ENCODE measurements around the gene IGSF23. TPM values are rescaled to one million over a fixed set of nuclear protein-coding genes. Genes with fewer than 3 reads are reported as not detected.
"Not testable (repeated sequence)": the region's sequence is repeated elsewhere in the genome, so short reads cannot be mapped to it uniquely, and the experiment has no call there.

Gene IGSF23
- total RNA-seq, 2 donors from 2014 or later, result not detected

DNA sequence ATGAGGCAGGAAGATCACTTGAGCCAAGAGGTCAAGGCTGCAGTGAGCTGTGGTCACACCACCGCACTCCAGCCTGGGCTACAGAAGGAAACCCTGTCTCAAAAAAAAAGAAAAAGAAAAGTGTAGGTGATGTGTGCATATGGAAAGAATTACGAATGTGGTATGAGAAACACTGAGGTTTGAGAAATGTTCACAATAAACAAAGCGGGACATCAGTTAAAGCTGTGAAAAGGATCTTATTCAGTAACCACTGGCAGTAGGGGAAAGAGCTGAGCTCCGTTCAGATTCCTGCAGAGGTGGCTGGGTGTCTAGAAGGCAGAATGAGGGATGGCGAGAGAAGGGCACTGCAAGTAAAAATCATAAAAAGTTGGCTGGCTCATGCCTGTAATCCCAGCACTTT is 4.1 kb upstream of the IGSF23 start:
- H3K36me3 ChIP-seq (ENCODE audit: control insufficient read depth, insufficient read depth, low read length), result no peaks in the 10 kb centered on the region
- TF ChIP-seq, protein P1, sequence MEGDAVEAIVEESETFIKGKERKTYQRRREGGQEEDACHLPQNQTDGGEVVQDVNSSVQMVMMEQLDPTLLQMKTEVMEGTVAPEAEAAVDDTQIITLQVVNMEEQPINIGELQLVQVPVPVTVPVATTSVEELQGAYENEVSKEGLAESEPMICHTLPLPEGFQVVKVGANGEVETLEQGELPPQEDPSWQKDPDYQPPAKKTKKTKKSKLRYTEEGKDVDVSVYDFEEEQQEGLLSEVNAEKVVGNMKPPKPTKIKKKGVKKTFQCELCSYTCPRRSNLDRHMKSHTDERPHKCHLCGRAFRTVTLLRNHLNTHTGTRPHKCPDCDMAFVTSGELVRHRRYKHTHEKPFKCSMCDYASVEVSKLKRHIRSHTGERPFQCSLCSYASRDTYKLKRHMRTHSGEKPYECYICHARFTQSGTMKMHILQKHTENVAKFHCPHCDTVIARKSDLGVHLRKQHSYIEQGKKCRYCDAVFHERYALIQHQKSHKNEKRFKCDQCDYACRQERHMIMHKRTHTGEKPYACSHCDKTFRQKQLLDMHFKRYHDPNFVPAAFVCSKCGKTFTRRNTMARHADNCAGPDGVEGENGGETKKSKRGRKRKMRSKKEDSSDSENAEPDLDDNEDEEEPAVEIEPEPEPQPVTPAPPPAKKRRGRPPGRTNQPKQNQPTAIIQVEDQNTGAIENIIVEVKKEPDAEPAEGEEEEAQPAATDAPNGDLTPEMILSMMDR (conservative IDR thresholded peaks at IDR 0.05), result no peak
- H3K27me3 Mint-ChIP-seq (ENCODE audit: insufficient read depth), result no peaks in the 10 kb centered on the region
- DNase-seq, result no peak
- no peak overlapping the region for H3K4me3 Mint-ChIP-seq
- H3K27ac ChIP-seq (ENCODE audit: low read depth, low read length), result no peak overlapping the region
- no peak overlapping the region for H3K4me3 ChIP-seq (ENCODE audit: low read length)
- H3K36me3 Mint-ChIP-seq (ENCODE audit: low read depth), result no peaks in the 10 kb centered on the region
- no peaks in the 10 kb centered on the region for H3K27me3 ChIP-seq (ENCODE audit: control insufficient read depth, insufficient read depth, low read length, poor library complexity, severe bottlenecking)
- H3K4me1 Mint-ChIP-seq, result peaks cover 5% of the 10 kb centered on the region
- H3K9me3 ChIP-seq (ENCODE audit: control insufficient read depth, low read length), result no peaks in the 10 kb centered on the region
- H3K27ac Mint-ChIP-seq, result peak overlapping the region; percentile 21
- WGBS, 2 experiments (ENCODE audit: insufficient coverage in 1 of 2, insufficient read length in 1 of 2), result 87 to 98% methylated on average over 5 of the region's 5 CpGs
- peaks cover 2% of the 10 kb centered on the region for H3K4me1 ChIP-seq (ENCODE audit: control insufficient read depth, insufficient read depth, low read length)
- H3K9ac ChIP-seq (ENCODE audit: extremely low read depth, low read length, poor library complexity, severe bottlenecking), result no peak overlapping the region
- H3K9me3 Mint-ChIP-seq, result no peaks in the 10 kb centered on the region

DNA sequence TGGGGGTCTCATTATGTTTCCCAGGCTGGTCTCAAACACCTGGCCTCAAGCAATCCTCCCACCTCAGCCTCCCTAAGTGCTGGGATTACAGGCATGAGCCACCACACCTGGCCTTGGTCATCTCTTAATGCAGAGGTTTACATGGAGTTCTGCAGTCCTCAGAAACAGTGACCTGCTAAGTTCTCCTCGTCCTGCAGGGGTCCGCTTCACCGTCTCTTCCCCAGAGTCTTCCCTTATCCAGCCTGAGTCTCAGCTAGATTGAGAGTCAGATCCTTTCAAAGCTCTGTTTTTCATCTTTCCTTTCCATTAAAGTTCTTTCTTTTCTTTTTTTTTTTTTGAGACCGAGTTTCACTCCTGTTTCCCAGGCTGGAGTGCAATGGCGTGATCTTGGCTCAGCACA is 2.9 kb upstream of the IGSF23 start:
- 46 to 58% methylated on average over 4 to 5 of the region's 5 CpGs for WGBS, 2 experiments (ENCODE audit: insufficient coverage in 1 of 2, insufficient read length in 1 of 2)
- H3K36me3 ChIP-seq (ENCODE audit: control insufficient read depth, insufficient read depth, low read length); H3K4me3 Mint-ChIP-seq; H3K9ac ChIP-seq (ENCODE audit: extremely low read depth, low read length, poor library complexity, severe bottlenecking); H3K4me3 ChIP-seq (ENCODE audit: low read length); H3K9me3 Mint-ChIP-seq; H3K27me3 ChIP-seq (ENCODE audit: control insufficient read depth, insufficient read depth, low read length, poor library complexity, severe bottlenecking); H3K36me3 Mint-ChIP-seq (ENCODE audit: low read depth); H3K27ac Mint-ChIP-seq; H3K27ac ChIP-seq (ENCODE audit: low read depth, low read length); H3K9me3 ChIP-seq (ENCODE audit: control insufficient read depth, low read length); H3K4me1 ChIP-seq (ENCODE audit: control insufficient read depth, insufficient read depth, low read length); H3K27me3 Mint-ChIP-seq (ENCODE audit: insufficient read depth); H3K4me1 Mint-ChIP-seq: not testable (repeated sequence)
- peak; percentile 69 for DNase-seq
- TF ChIP-seq, protein P1 (conservative IDR thresholded peaks at IDR 0.05), result peak; percentile 73

DNA sequence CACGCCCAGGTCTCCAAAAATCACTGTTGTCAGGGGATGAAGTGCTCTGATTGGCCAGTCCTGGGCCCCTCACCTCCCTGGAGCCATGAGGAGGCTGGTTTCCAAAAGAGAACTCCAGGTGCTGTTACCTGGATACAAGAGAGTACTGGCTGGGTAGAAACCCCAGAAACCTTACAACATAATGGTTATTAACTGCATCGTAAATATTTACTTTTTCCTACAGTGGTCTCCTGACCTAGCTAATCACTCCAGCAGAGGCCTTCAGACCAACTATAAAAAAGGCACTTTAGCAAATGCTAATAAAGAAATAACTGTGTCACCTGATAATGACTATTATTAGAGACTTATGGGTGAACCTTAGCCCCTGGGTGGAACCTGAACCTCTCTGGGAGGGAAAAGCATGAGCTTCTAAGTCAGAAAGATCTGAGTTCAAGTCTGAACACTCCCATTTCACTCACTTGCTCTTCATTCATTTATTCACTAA is 1.5 kb upstream of the IGSF23 start:
- H3K9me3 ChIP-seq (ENCODE audit: control insufficient read depth, low read length), result no peaks in the 10 kb centered on the region
- 94 to 97% methylated on average over 2 of the region's 2 CpGs for WGBS, 2 experiments (ENCODE audit: insufficient coverage in 1 of 2, insufficient read length in 1 of 2)
- H3K27ac ChIP-seq (ENCODE audit: low read depth, low read length), result no peak overlapping the region
- peaks cover 2% of the 10 kb centered on the region for H3K4me1 ChIP-seq (ENCODE audit: control insufficient read depth, insufficient read depth, low read length)
- no peak overlapping the region for H3K9ac ChIP-seq (ENCODE audit: extremely low read depth, low read length, poor library complexity, severe bottlenecking)
- peaks cover 2% of the 10 kb centered on the region for H3K4me1 Mint-ChIP-seq
- H3K27me3 Mint-ChIP-seq (ENCODE audit: insufficient read depth), result no peaks in the 10 kb centered on the region
- no peaks in the 10 kb centered on the region for H3K27me3 ChIP-seq (ENCODE audit: control insufficient read depth, insufficient read depth, low read length, poor library complexity, severe bottlenecking)
- no peak overlapping the region for H3K4me3 ChIP-seq (ENCODE audit: low read length)
- no peaks in the 10 kb centered on the region for H3K36me3 ChIP-seq (ENCODE audit: control insufficient read depth, insufficient read depth, low read length)
- H3K36me3 Mint-ChIP-seq (ENCODE audit: low read depth), result no peaks in the 10 kb centered on the region
- no peak overlapping the region for H3K27ac Mint-ChIP-seq
- TF ChIP-seq, protein P1 (conservative IDR thresholded peaks at IDR 0.05), result no peak
- no peak overlapping the region for H3K4me3 Mint-ChIP-seq
- DNase-seq, result no peak
- no peaks in the 10 kb centered on the region for H3K9me3 Mint-ChIP-seq
